ENCODE measurements around the gene EOGT. TPM values are rescaled to one million over a fixed set of nuclear protein-coding genes. Genes with fewer than 3 reads are reported as not detected.

The EOGT gene
- total RNA-seq, 1 donor from 2014 or later, result 17.3 TPM

GRCh38 chr3:68964694-68965093 lies 48.8 kb downstream of the EOGT start:
- Mint-ChIP-seq H3K36me3 (ENCODE audit: low read depth) (no peaks in the 10 kb centered on the region), H3K27ac (no peak overlapping the region), H3K4me3 (no peak overlapping the region), H3K4me1 (no peaks in the 10 kb centered on the region), H3K27me3 (peaks cover 17% of the 10 kb centered on the region), H3K9me3 (no peaks in the 10 kb centered on the region)
- no peak for ATAC-seq (ENCODE audit: low read depth)
- ChIA-PET CTCF (no interaction called here), POLR2A (no interaction called here)
- TF ChIP-seq CTCF (IDR thresholded peaks at IDR 0.05), result no peak
- intact Hi-C loops (cut with micrococcal nuclease), result no loop called here
- no peak for DNase-seq

GRCh38 chr3:68963891-68964290 lies 49.6 kb downstream of the EOGT start:
- Mint-ChIP-seq H3K27me3 (peaks cover 19% of the 10 kb centered on the region), H3K4me3 (no peak overlapping the region), H3K36me3 (ENCODE audit: low read depth) (no peaks in the 10 kb centered on the region), H3K9me3 (no peaks in the 10 kb centered on the region), H3K27ac (no peak overlapping the region), H3K4me1 (no peaks in the 10 kb centered on the region)
- TF ChIP-seq CTCF (IDR thresholded peaks at IDR 0.05), result no peak
- no peak for DNase-seq
- ChIA-PET POLR2A (no interaction called here), CTCF (no interaction called here)
- no peak for ATAC-seq (ENCODE audit: low read depth)
- intact Hi-C loops (cut with micrococcal nuclease), result no loop called here

GRCh38 chr3:68963376-68963775 lies 50.1 kb downstream of the EOGT start:
- Mint-ChIP-seq H3K9me3 (no peaks in the 10 kb centered on the region), H3K4me3 (no peak overlapping the region), H3K4me1 (no peaks in the 10 kb centered on the region), H3K27me3 (peaks cover 19% of the 10 kb centered on the region), H3K27ac (no peak overlapping the region), H3K36me3 (ENCODE audit: low read depth) (no peaks in the 10 kb centered on the region)
- ChIA-PET CTCF (no interaction called here), POLR2A (no interaction called here)
- no peak for TF ChIP-seq CTCF (IDR thresholded peaks at IDR 0.05)
- ATAC-seq (ENCODE audit: low read depth) (no peak), DNase-seq (no peak)
- intact Hi-C loops (cut with micrococcal nuclease), result no loop called here

GRCh38 chr3:68958932-68959331 lies 54.6 kb downstream of the EOGT start:
- DNase-seq, result no peak
- ChIA-PET POLR2A (interaction anchor here (0.7 kb wide), 1 partner anchor 1059 kb away, joined by 3 read pairs; no protein-coding TSS in a partner anchor), CTCF (no interaction called here)
- no peak for ATAC-seq (ENCODE audit: low read depth)
- intact Hi-C loops (cut with micrococcal nuclease), result no loop called here
- Mint-ChIP-seq H3K4me1 (no peaks in the 10 kb centered on the region), H3K27me3 (peaks cover 23% of the 10 kb centered on the region), H3K9me3 (no peaks in the 10 kb centered on the region), H3K36me3 (ENCODE audit: low read depth) (no peaks in the 10 kb centered on the region), H3K4me3 (no peak overlapping the region), H3K27ac (no peak overlapping the region)
- TF ChIP-seq CTCF (IDR thresholded peaks at IDR 0.05), result no peak

GRCh38 chr3:68957895-68958294 lies 55.6 kb downstream of the EOGT start:
- H3K36me3 Mint-ChIP-seq (ENCODE audit: low read depth), result no peaks in the 10 kb centered on the region
- ChIA-PET CTCF (no interaction called here), POLR2A (no interaction called here)
- no peak for TF ChIP-seq CTCF (IDR thresholded peaks at IDR 0.05)
- H3K27me3 Mint-ChIP-seq, result peaks cover 25% of the 10 kb centered on the region
- H3K4me3 Mint-ChIP-seq, result no peak overlapping the region
- intact Hi-C loops (cut with micrococcal nuclease), result no loop called here
- no peaks in the 10 kb centered on the region for H3K4me1 Mint-ChIP-seq
- H3K27ac Mint-ChIP-seq, result no peak overlapping the region
- ATAC-seq (ENCODE audit: low read depth) (no peak), DNase-seq (no peak)
- H3K9me3 Mint-ChIP-seq, result no peaks in the 10 kb centered on the region

All from activated B cell treated with CpG ODN at 0.5 μM for 24 hours (primary cell).